ENCODE results near the gene CENPS. TPM values are rescaled to one million over a fixed set of nuclear protein-coding genes. Genes with fewer than 3 reads are reported as not detected.

Gene CENPS
- total RNA-seq, 2 experiments from 2014 or later = 18.3 to 21.9 TPM

DNA sequence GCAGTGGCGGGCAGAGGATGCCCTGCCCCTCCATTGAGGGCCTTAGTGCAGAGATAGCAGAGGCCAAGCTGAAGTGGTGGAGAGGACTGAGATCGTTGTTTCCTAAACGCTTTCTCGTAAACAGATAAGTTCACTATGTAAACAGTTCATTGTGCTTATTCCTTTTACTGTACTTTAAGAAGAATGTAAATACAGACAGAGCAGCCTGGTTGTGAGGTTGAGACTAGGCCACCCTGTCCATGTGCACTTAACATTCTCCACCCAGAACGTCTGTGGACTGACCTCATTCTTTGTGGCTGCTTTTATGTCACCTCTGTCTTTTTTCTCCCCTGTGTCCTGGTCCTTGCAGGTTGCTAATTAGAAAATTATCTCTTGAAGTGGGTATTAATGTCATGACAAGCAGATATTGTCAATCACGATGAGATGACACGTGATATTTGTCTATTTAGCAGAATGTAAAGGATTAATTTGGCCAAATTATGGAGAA is 8.5 kb downstream of the CENPS start:
- DNase-seq (no peak), ATAC-seq (no peak)
- CTCF ChIA-PET = interaction anchor here (7.2 kb wide), 1 partner anchor 56 kb away, joined by 50 read pairs; no protein-coding TSS in a partner anchor
- Mint-ChIP-seq H3K36me3 (ENCODE audit: low read depth) (peaks cover 1% of the 10 kb centered on the region), H3K27ac (no peak overlapping the region), H3K27me3 (ENCODE audit: low read depth) (no peaks in the 10 kb centered on the region), H3K9me3 (ENCODE audit: insufficient read depth) (no peaks in the 10 kb centered on the region), H3K4me1 (ENCODE audit: low read depth) (peaks cover 2% of the 10 kb centered on the region), H3K4me3 (no peak overlapping the region)
- POLR2A ChIA-PET = no interaction called here

DNA sequence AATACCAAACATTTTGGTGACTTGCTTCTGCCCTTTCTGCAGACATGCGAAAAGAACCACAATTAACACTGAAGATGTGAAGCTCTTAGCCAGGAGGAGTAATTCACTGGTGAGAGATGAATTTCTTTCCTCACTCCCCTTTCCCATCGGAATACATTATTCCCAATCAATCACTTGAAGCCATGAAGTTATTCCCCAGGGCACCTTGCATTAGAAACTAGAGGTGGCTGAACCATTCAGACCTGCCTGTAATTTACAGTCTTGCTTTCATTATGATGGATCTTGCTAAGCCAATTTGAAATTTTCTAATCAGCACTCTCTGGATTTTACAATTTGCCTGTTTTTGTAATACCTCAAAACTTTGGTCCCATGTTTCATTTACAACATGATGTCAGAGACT is 10.1 kb downstream of the CENPS start:
- ChIA-PET POLR2A (no interaction called here), CTCF (no interaction called here)
- Mint-ChIP-seq H3K4me1 (ENCODE audit: low read depth) (peaks cover 2% of the 10 kb centered on the region), H3K36me3 (ENCODE audit: low read depth) (peaks cover 1% of the 10 kb centered on the region), H3K27ac (no peak overlapping the region), H3K4me3 (no peak overlapping the region), H3K27me3 (ENCODE audit: low read depth) (no peaks in the 10 kb centered on the region), H3K9me3 (ENCODE audit: insufficient read depth) (no peaks in the 10 kb centered on the region)
- ATAC-seq (no peak), DNase-seq (no peak)

DNA sequence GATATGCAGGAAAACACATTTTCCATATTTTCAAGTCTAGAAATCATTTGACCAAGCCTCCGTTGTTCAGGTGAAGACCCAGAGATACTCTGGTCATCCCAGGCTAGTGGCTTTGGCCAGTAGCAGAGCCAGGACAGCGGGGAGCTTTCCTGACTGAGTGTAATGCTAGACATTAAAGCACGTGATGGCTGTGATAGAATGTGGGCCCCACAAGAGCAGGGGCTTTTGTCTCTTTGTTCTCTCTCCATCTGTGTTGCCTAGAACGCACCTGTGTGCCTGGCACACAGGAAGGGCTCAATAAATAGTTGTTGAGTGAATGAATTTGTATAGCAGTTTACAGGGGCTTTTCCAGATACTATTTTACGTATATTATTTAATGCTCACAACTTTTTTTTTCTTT is 10.6 kb downstream of the CENPS start:
- no peak overlapping the region for H3K4me3 Mint-ChIP-seq
- ChIA-PET CTCF (no interaction called here), POLR2A (no interaction called here)
- H3K27ac Mint-ChIP-seq = no peak overlapping the region
- no peaks in the 10 kb centered on the region for H3K9me3 Mint-ChIP-seq (ENCODE audit: insufficient read depth)
- H3K27me3 Mint-ChIP-seq (ENCODE audit: low read depth) = no peaks in the 10 kb centered on the region
- DNase-seq (no peak), ATAC-seq (no peak)
- peaks cover 1% of the 10 kb centered on the region for H3K36me3 Mint-ChIP-seq (ENCODE audit: low read depth)
- H3K4me1 Mint-ChIP-seq (ENCODE audit: low read depth) = peaks cover 2% of the 10 kb centered on the region

DNA sequence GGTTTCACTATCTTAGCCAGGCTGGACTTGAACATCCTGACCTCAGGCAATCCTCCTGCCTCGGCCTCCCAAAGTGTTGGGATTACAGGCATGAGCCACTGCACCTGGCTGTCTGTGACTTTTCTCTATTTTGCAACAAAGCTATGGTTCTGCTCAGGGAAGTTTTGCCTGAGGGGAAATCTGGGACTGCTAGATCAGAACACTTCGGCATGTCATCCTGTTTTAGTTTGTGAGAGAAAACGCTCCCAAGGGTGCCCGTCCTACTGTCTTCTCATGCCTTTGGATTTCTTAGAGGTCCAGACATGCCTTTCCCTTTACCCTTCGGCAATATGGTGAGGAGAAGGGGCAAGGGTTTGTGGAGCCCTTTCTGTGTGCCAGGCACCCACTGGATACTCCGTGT is 14.0 kb downstream of the CENPS start:
- H3K27ac Mint-ChIP-seq = no peak overlapping the region
- DNase-seq (no peak), ATAC-seq (no peak)
- no peaks in the 10 kb centered on the region for H3K4me1 Mint-ChIP-seq (ENCODE audit: low read depth)
- peaks cover 1% of the 10 kb centered on the region for H3K36me3 Mint-ChIP-seq (ENCODE audit: low read depth)
- no peaks in the 10 kb centered on the region for H3K27me3 Mint-ChIP-seq (ENCODE audit: low read depth)
- no peak overlapping the region for H3K4me3 Mint-ChIP-seq
- POLR2A ChIA-PET = interaction anchor here (0.6 kb wide), 1 partner anchor 749 kb away, joined by 3 read pairs; no protein-coding TSS in a partner anchor
- no peaks in the 10 kb centered on the region for H3K9me3 Mint-ChIP-seq (ENCODE audit: insufficient read depth)
- CTCF ChIA-PET = interaction anchor here (1.2 kb wide), 1 partner anchor 13 kb away, joined by 3 read pairs; no protein-coding TSS in a partner anchor

DNA sequence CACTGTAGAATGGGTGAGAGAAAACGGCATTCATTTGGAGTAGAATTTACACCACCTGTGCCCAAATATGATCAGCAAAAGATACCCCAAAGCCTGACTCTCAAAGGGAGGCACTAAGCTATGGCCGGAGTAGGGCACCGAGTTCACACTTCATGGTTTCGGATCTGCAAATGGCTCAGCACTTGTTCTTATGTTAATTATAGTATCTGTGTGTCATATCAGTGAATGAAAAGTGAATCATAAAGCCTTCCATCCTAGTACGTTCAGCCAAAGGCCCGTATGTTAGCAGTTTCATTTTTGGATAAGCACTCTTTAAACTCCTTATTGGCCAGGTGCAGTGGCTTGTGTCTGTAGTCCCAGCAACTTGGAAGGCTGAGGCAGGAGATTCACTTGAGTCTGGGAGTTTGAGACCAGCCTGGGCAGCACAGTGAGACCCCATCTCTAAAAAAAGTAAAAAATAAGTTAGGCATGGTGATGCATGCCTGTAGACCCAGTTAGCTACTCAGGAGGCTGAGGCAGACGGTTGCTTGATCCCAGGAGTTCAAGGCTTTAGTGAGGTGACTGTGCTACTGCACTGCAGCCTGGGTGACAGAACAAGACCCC is 14.7 kb downstream of the CENPS start:
- H3K4me3 Mint-ChIP-seq = no peak overlapping the region
- ChIA-PET POLR2A (interaction anchor here (0.6 kb wide), 1 partner anchor 750 kb away, joined by 3 read pairs; no protein-coding TSS in a partner anchor), CTCF (interaction anchor here (1.2 kb wide), 1 partner anchor 14 kb away, joined by 3 read pairs; no protein-coding TSS in a partner anchor)
- peaks cover 1% of the 10 kb centered on the region for H3K36me3 Mint-ChIP-seq (ENCODE audit: low read depth)
- H3K4me1 Mint-ChIP-seq (ENCODE audit: low read depth) = no peaks in the 10 kb centered on the region
- DNase-seq = no peak
- no peaks in the 10 kb centered on the region for H3K9me3 Mint-ChIP-seq (ENCODE audit: insufficient read depth)
- no peak for ATAC-seq
- H3K27ac Mint-ChIP-seq = no peak overlapping the region
- no peaks in the 10 kb centered on the region for H3K27me3 Mint-ChIP-seq (ENCODE audit: low read depth)

DNA sequence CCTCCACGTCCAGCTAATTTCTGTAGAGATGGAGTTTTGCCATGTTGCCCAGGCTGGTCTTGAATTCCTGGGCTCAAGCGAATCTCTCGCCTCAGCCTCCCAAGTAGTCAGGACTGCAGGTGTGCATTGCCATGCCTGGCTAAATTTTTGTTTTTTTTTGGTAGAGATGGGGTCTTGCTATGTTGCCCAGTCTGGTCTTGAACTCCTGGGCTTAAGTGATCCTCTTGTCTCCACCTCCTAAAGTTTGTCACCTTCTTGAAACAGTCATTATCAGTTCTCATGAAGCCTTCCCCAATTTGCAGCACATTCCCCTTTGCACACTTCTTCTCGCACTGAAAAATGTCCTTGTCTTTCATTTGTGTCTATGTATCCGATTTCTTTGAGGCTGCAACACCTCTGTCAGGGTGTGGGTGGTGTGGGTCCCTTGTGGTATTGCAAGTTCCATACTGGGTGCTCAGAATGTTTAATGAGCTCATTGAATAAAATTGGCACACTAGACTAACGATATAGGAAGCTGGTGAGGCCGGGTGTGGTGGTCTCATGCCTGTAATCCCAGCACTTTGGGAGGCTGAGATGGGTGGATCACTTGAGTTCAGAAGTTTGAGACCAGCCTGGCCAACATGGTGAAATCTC is 16.7 kb downstream of the CENPS start:
- ChIA-PET POLR2A (no interaction called here), CTCF (interaction anchor here (1.7 kb wide), 1 partner anchor 237 kb away, joined by 4 read pairs; the partner anchor contains the start of gene KIF1B)
- Mint-ChIP-seq H3K36me3 (ENCODE audit: low read depth) (no peaks in the 10 kb centered on the region), H3K4me3 (no peak overlapping the region), H3K27me3 (ENCODE audit: low read depth) (no peaks in the 10 kb centered on the region), H3K27ac (no peak overlapping the region), H3K4me1 (ENCODE audit: low read depth) (no peaks in the 10 kb centered on the region), H3K9me3 (ENCODE audit: insufficient read depth) (no peaks in the 10 kb centered on the region)
- DNase-seq (no peak), ATAC-seq (no peak)

DNA sequence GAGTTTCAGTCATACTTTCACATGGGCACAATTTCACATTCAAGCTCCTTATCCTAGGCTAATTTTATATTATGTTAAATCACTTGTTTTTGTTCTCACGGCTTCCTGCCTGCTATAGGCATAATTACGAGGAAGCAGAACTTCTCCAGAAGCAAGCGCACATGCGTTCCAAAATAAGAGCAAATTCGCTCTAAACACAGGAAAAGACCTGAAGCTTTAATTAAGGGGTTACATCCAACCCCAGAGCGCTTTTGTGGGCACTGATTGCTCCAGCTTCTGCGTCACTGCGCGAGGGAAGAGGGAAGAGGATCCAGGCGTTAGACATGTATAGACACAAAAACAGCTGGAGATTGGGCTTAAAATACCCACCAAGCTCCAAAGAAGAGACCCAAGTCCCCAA is 19.5 kb downstream of the CENPS start, which contains the start of gene CORT:
TSS of gene CORT (plus strand) at position 281 of the 400 bp plus-strand sequence. CDS start 193 bp downstream, outside the sequence.
- H3K4me1 Mint-ChIP-seq (ENCODE audit: low read depth) = no peaks in the 10 kb centered on the region
- ChIA-PET CTCF (interaction anchor here (1.1 to 1.3 kb wide), 2 partner anchors 58 to 241 kb away, joined by 3 to 4 read pairs; no protein-coding TSS in a partner anchor), POLR2A (no interaction called here)
- DNase-seq (no peak), ATAC-seq (no peak)
- H3K9me3 Mint-ChIP-seq (ENCODE audit: insufficient read depth) = no peaks in the 10 kb centered on the region
- peaks cover 7% of the 10 kb centered on the region for H3K36me3 Mint-ChIP-seq (ENCODE audit: low read depth)
- H3K4me3 Mint-ChIP-seq = no peak within 1 kb of the TSS
- H3K27ac Mint-ChIP-seq = no peak within 1 kb of the TSS
- no peaks in the 10 kb centered on the region for H3K27me3 Mint-ChIP-seq (ENCODE audit: low read depth)

DNA sequence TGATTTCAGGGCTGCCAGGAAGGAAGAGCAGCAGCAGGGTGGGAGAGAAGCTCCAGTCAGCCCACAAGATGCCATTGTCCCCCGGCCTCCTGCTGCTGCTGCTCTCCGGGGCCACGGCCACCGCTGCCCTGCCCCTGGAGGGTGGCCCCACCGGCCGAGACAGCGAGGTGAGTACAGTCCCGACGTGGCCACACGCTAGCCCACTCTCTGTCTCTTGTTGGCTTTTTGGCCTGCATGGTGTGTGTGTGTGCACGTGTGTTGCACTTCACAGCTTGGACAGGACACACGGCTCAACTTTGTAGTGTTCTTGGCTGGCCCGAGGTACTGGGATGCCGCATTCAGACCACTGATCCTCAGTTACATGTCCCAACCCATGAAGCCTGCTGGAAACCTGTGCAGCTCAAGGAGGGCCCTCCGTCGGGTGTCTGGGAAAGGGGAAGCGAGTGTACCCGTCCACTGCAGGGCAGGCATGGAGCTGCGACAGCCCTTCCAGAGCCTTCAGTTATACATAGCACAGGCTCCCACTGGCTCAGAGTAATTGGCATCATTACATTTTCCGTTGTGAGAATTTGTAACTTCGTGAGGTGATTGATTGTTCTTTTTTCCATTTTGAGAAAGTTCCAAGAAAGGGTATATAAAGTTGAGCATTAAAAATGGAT is 20.1 kb downstream of the CENPS start:
- ChIA-PET POLR2A (no interaction called here), CTCF (interaction anchor here (1.1 to 1.3 kb wide), 2 partner anchors 58 to 241 kb away, joined by 3 to 4 read pairs; no protein-coding TSS in a partner anchor)
- Mint-ChIP-seq H3K27ac (no peak overlapping the region), H3K9me3 (ENCODE audit: insufficient read depth) (no peaks in the 10 kb centered on the region), H3K4me3 (no peak overlapping the region), H3K27me3 (ENCODE audit: low read depth) (no peaks in the 10 kb centered on the region), H3K36me3 (ENCODE audit: low read depth) (peaks cover 7% of the 10 kb centered on the region), H3K4me1 (ENCODE audit: low read depth) (no peaks in the 10 kb centered on the region)
- ATAC-seq (no peak), DNase-seq (no peak)

DNA sequence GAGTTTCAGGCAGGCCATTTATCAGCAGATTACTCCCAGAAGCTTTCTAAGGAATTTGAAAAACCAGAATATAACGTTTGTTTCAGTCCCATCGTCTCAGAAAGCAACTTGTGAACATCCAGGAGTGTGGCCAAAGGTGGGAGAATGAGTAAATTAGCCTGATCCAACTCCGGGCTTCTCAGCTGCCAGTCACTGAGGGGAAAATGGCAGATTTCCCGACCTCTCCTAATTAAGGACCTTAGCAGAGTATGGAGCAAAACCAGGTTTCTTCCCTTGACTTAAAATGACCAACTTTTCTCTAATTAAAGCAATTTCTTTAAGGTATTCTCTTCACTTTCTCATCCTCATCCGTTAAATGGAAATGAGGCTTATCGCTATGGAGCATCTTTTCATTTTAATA is 20.6 kb downstream of the CENPS start:
- POLR2A ChIA-PET = no interaction called here
- Mint-ChIP-seq H3K4me3 (no peak overlapping the region), H3K9me3 (ENCODE audit: insufficient read depth) (no peaks in the 10 kb centered on the region), H3K27ac (no peak overlapping the region), H3K27me3 (ENCODE audit: low read depth) (no peaks in the 10 kb centered on the region), H3K4me1 (ENCODE audit: low read depth) (no peaks in the 10 kb centered on the region), H3K36me3 (ENCODE audit: low read depth) (peaks cover 10% of the 10 kb centered on the region)
- no peak for DNase-seq
- ATAC-seq = no peak
- CTCF ChIA-PET = interaction anchor here (1.3 to 1.9 kb wide), 2 partner anchors 44 to 242 kb away, joined by 4 to 11 read pairs; no protein-coding TSS in a partner anchor

DNA sequence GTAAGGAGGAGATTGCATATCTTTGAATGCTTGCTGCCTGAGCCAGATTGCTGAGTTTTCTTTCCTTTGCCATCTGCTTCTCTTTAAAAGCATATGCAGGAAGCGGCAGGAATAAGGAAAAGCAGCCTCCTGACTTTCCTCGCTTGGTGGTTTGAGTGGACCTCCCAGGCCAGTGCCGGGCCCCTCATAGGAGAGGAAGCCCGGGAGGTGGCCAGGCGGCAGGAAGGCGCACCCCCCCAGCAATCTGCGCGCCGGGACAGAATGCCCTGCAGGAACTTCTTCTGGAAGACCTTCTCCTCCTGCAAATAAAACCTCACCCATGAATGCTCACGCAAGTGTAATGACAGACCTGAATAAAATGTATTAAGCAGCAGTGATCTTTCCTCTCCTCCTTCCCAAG is 21.1 kb downstream of the CENPS start:
- ATAC-seq (no peak), DNase-seq (no peak)
- Mint-ChIP-seq H3K36me3 (ENCODE audit: low read depth) (peaks cover 14% of the 10 kb centered on the region), H3K27me3 (ENCODE audit: low read depth) (no peaks in the 10 kb centered on the region), H3K4me3 (no peak overlapping the region), H3K27ac (no peak overlapping the region), H3K4me1 (ENCODE audit: low read depth) (no peaks in the 10 kb centered on the region), H3K9me3 (ENCODE audit: insufficient read depth) (no peaks in the 10 kb centered on the region)
- ChIA-PET POLR2A (no interaction called here), CTCF (interaction anchor here (1.9 kb wide), 1 partner anchor 43 kb away, joined by 11 read pairs; no protein-coding TSS in a partner anchor)

DNA sequence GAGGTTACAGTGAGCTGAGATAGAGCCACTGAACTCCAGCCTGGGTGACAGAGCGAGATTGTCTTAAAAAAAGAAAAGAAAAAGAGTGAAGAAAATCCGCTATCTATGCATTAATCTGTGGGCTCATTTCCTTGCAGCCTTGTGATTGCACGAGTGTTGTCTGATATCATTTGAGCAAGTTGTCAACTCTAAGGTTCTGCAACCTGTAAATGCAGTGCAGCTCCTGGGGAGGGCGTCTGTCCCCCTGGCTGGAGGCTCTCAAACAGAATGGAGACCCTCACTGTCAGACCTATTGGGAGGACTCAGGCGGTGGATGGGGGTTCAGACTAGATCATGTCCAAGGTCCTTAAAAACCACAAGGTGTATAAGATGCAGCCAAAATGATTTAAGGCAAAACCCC is 25.8 kb downstream of the CENPS start:
- Mint-ChIP-seq H3K36me3 (ENCODE audit: low read depth) (peaks cover 30% of the 10 kb centered on the region), H3K9me3 (ENCODE audit: insufficient read depth) (no peaks in the 10 kb centered on the region), H3K27ac (no peak overlapping the region), H3K4me3 (no peak overlapping the region), H3K27me3 (ENCODE audit: low read depth) (no peaks in the 10 kb centered on the region), H3K4me1 (ENCODE audit: low read depth) (peaks cover 12% of the 10 kb centered on the region)
- POLR2A ChIA-PET = no interaction called here
- ATAC-seq = no peak
- DNase-seq = no peak
- CTCF ChIA-PET = interaction anchor here (1.5 kb wide), 1 partner anchor 39 kb away, joined by 10 read pairs; no protein-coding TSS in a partner anchor

DNA sequence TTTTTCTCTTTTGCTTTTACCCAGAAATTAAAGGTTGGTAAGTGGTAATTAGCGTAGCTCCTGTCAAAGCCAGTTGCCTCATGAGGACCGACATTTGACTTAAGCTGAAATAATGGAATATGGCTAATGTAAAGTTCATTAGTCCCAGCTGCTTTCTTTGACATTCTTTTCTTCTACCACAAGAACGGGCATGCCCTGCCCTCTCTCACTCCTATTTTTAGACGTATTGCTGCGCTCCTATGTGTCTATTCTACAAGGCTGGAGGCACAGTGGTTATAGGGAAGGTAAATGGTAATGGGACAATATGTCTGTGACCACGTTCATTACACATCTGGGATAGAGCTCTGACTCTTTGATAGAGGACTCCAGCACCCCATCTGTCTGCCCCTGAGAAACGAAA is 26.4 kb downstream of the CENPS start:
- no peak overlapping the region for H3K27ac Mint-ChIP-seq
- no peak overlapping the region for H3K4me3 Mint-ChIP-seq
- CTCF ChIA-PET = interaction anchor here (0.5 to 1.5 kb wide), 2 partner anchors 38 to 1277 kb away, joined by 3 to 10 read pairs; no protein-coding TSS in a partner anchor
- no peak for DNase-seq
- ATAC-seq = no peak
- POLR2A ChIA-PET = no interaction called here
- no peaks in the 10 kb centered on the region for H3K9me3 Mint-ChIP-seq (ENCODE audit: insufficient read depth)
- H3K36me3 Mint-ChIP-seq (ENCODE audit: low read depth) = peaks cover 35% of the 10 kb centered on the region
- peaks cover 12% of the 10 kb centered on the region for H3K4me1 Mint-ChIP-seq (ENCODE audit: low read depth)
- H3K27me3 Mint-ChIP-seq (ENCODE audit: low read depth) = no peaks in the 10 kb centered on the region

Measured in activated CD8-positive, alpha-beta T cell treated with anti-CD3 and anti-CD28 coated beads, Interleukin-2, amount 10 ng/mL, durations not matched to agents 7 days and 5 days (primary cell).